ENCODE data around the gene FAM81A. TPM values are rescaled to one million over a fixed set of nuclear protein-coding genes. Genes with fewer than 3 reads are reported as not detected.

Gene FAM81A
- total RNA-seq, 1 experiment from 2014 or later = 2.0 TPM

DNA sequence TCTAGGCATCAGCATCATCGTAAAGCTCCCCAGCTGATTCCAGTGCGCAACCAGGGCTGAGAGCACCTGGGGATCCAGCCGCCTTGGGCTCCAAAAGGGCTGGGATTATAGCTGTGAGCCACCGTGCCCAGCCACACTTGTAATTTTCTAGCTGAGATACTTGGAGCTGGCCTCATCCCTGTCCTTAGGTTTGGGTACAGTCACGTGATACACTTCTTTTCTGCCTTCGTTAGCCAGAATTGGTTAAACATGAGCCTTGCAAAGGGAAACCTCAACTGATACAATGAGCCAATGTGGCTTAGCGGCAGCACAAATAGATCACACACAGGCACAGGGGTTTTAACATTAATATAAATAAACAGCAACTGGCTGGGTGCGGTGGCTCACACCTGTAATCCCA is 103.8 kb downstream of the FAM81A start (continued):
- TF ChIP-seq IRF2 (CRISPR knock-in tag; IDR thresholded peaks at IDR 0.05; ENCODE audit: borderline replicate concordance, low read depth) (no peak), GTF2I (CRISPR knock-in tag; conservative IDR thresholded peaks at IDR 0.05) (no peak), PRRX2 (CRISPR knock-in tag; IDR thresholded peaks at IDR 0.05) (no peak), FOXP4 (CRISPR knock-in tag; IDR thresholded peaks at IDR 0.05) (no peak), JUN (CRISPR knock-in tag; IDR thresholded peaks at IDR 0.05) (no peak), TEAD1 (CRISPR knock-in tag; IDR thresholded peaks at IDR 0.05) (no peak), NFATC4 (CRISPR knock-in tag; IDR thresholded peaks at IDR 0.05) (no peak), ATF6 (CRISPR knock-in tag; IDR thresholded peaks at IDR 0.05) (no peak), PREB (CRISPR knock-in tag; IDR thresholded peaks at IDR 0.05; ENCODE audit: borderline replicate concordance) (no peak), ZSCAN18 (CRISPR knock-in tag; IDR thresholded peaks at IDR 0.05) (no peak)
- TF ChIP-seq, protein P1, sequence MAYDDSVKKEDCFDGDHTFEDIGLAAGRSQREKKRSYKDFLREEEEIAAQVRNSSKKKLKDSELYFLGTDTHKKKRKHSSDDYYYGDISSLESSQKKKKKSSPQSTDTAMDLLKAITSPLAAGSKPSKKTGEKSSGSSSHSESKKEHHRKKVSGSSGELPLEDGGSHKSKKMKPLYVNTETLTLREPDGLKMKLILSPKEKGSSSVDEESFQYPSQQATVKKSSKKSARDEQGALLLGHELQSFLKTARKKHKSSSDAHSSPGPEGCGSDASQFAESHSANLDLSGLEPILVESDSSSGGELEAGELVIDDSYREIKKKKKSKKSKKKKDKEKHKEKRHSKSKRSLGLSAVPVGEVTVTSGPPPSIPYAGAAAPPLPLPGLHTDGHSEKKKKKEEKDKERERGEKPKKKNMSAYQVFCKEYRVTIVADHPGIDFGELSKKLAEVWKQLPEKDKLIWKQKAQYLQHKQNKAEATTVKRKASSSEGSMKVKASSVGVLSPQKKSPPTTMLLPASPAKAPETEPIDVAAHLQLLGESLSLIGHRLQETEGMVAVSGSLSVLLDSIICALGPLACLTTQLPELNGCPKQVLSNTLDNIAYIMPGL (CRISPR knock-in tag; IDR thresholded peaks at IDR 0.05) = no peak

DNA sequence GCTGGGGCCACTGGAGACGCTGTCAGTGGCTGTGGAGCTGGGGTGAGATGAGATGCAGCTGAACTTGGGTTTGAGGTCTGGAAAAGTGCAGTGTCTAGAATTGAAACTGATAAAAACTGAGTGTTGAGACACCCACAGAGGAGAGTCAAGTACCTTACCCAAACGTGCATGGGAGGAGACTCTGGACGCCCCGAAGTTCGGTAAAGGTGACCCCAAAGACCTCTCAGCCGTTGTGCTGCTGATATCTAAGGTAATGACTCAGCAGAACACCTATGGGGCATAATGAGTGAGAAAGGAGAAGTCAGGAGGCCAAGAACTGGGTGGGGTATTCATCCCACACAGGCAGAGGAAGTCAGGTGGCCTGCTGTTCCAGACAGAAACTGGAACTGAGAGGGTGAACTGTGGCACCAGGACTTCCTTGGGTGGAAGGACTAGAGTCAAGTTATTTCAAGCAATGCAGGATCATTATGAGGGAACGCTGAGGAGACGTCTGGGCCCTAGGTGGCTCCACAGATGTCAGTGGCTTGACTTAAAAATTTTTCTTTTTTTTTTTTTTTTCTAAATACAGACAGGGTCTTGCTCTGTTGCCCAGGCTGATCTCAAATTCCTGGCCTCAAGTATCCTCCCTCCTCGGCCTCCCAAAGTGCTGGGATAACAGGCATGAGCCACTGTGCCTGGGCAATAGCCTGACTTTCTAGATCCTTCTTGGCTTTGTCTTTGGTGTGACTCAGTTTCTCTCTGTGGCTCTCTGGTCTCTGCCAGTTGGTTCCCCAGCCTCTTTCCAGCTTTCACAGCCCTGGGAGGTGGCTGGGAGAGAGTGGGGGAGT is 105.9 kb downstream of the FAM81A start:
- H3K4me3 Mint-ChIP-seq = no peak overlapping the region
- peaks cover 4% of the 10 kb centered on the region; the same call in 1 of the 2 replicates for H3K4me1 Mint-ChIP-seq
- ATAC-seq (no peak), DNase-seq (ENCODE audit: low spot score) (no peak)
- H3K36me3 Mint-ChIP-seq = peaks cover 12% of the 10 kb centered on the region
- POLR2A ChIA-PET = interaction anchor here (0.8 kb wide), 1 partner anchor 29 kb away, joined by 4 read pairs; no protein-coding TSS in a partner anchor
- CTCF ChIA-PET = interaction anchor here (1.7 to 2.9 kb wide), 2 partner anchors 11 to 15 kb away, joined by 9 to 11 read pairs; no protein-coding TSS in a partner anchor
- TF ChIP-seq ETV6 (CRISPR knock-in tag; IDR thresholded peaks at IDR 0.05) (no peak), JAZF1 (CRISPR knock-in tag; IDR thresholded peaks at IDR 0.05) (no peak), TEAD4 (CRISPR knock-in tag; IDR thresholded peaks at IDR 0.05) (no peak), GRHL2 (CRISPR knock-in tag; IDR thresholded peaks at IDR 0.05; ENCODE audit: insufficient replicate concordance, severe bottlenecking) (no peak), GTF2I (CRISPR knock-in tag; conservative IDR thresholded peaks at IDR 0.05) (no peak), SMAD3 (CRISPR knock-in tag; IDR thresholded peaks at IDR 0.05; ENCODE audit: borderline replicate concordance) (no peak), ZNF121 (CRISPR knock-in tag; IDR thresholded peaks at IDR 0.05) (no peak), OVOL2 (CRISPR knock-in tag; IDR thresholded peaks at IDR 0.05; ENCODE audit: borderline replicate concordance) (no peak), CBFB (CRISPR knock-in tag; IDR thresholded peaks at IDR 0.05; ENCODE audit: low read depth) (no peak), ZSCAN18 (CRISPR knock-in tag; IDR thresholded peaks at IDR 0.05) (no peak), NR1H2 (CRISPR knock-in tag; IDR thresholded peaks at IDR 0.05) (no peak), SOX15 (CRISPR knock-in tag; IDR thresholded peaks at IDR 0.05) (no peak)
- TF ChIP-seq, protein P2, sequence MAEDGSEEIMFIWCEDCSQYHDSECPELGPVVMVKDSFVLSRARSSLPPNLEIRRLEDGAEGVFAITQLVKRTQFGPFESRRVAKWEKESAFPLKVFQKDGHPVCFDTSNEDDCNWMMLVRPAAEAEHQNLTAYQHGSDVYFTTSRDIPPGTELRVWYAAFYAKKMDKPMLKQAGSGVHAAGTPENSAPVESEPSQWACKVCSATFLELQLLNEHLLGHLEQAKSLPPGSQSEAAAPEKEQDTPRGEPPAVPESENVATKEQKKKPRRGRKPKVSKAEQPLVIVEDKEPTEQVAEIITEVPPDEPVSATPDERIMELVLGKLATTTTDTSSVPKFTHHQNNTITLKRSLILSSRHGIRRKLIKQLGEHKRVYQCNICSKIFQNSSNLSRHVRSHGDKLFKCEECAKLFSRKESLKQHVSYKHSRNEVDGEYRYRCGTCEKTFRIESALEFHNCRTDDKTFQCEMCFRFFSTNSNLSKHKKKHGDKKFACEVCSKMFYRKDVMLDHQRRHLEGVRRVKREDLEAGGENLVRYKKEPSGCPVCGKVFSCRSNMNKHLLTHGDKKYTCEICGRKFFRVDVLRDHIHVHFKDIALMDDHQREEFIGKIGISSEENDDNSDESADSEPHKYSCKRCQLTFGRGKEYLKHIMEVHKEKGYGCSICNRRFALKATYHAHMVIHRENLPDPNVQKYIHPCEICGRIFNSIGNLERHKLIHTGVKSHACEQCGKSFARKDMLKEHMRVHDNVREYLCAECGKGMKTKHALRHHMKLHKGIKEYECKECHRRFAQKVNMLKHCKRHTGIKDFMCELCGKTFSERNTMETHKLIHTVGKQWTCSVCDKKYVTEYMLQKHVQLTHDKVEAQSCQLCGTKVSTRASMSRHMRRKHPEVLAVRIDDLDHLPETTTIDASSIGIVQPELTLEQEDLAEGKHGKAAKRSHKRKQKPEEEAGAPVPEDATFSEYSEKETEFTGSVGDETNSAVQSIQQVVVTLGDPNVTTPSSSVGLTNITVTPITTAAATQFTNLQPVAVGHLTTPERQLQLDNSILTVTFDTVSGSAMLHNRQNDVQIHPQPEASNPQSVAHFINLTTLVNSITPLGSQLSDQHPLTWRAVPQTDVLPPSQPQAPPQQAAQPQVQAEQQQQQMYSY (CRISPR knock-in tag; IDR thresholded peaks at IDR 0.05) = no peak
- no peak overlapping the region for H3K27ac Mint-ChIP-seq
- H3K9me3 Mint-ChIP-seq = peaks cover 13% of the 10 kb centered on the region
- H3K27me3 Mint-ChIP-seq (ENCODE audit: low read depth) = peaks cover 79% of the 10 kb centered on the region

All from WTC11 (cell line).